GM12864 (cell line): Measurements from ENCODE around the gene AP4S1.

ENCODE experiments used
- DNase-seq: peaks from one replicate; pipeline ENCODE4 v3.0.0-alpha.2; 2011; ENCODE audit warnings: low read depth
- H3K4me3 ChIP-seq: 2 replicates; pipeline ENCODE4 v1.5.1; 2011; ENCODE audit warnings: mild to moderate bottlenecking, low read depth, low read length, control low read depth
- CTCF ChIP-seq: IDR thresholded peaks from 2 replicates; pipeline ENCODE4 v1.5.1; 2011; ENCODE audit warnings: low read depth, mild to moderate bottlenecking, moderate library complexity, low read length, control low read depth, inconsistent platforms; ENCODE audit errors: missing control alignments

AP4S1 gene

GRCh38 chr14:31021576-31021949 is 3.9 kb upstream of the AP4S1 start:
- DNase-seq, result no peak
- TF ChIP-seq CTCF, result no peak
- H3K4me3 ChIP-seq, result no peak overlapping the region

- no peak overlapping the region for H3K4me3 ChIP-seq
- no peak for TF ChIP-seq CTCF
- DNase-seq, result no peak
These were observed 3.1 kb upstream of the AP4S1 start for GRCh38 chr14:31022386-31022785.

- peak overlapping the region; percentile 11; the same call in 1 of the 2 replicates for H3K4me3 ChIP-seq
- no peak for DNase-seq
- TF ChIP-seq CTCF, result no peak
These were observed 1.4 kb upstream of the AP4S1 start for GRCh38 chr14:31024010-31024480.

GRCh38 chr14:31024577-31025366 is 677 bp upstream of the AP4S1 start:
- peak overlapping the region; percentile 97 for H3K4me3 ChIP-seq
- no peak for TF ChIP-seq CTCF
- DNase-seq, result no peak

GRCh38 chr14:31026077-31026449 is 614 bp downstream of the AP4S1 start, which contains the start of gene STRN3:
Gene STRN3 (minus strand): TSS chr14:31026379. CDS start chr14:31026185, 194 bp downstream.
- DNase-seq, result no peak
- peak within 1 kb of the TSS; percentile 97 for H3K4me3 ChIP-seq
- TF ChIP-seq CTCF, result no peak

GRCh38 chr14:31026450-31027235 is 1.2 kb downstream of the AP4S1 start:
- H3K4me3 ChIP-seq, result peak overlapping the region; percentile 97
- no peak for TF ChIP-seq CTCF
- DNase-seq, result peak; percentile 86
